Stimulated activated CD4-positive, alpha-beta T cell treated with anti-CD3 and anti-CD28 coated beads, Interleukin-15, amount 100 ng/mL, for 1 hour (primary cell): Measurements from ENCODE around the gene SRGAP1.
"Not testable (repeated sequence)": the region's sequence is repeated elsewhere in the genome, so short reads cannot be mapped to it uniquely, and the experiment has no call there.

ENCODE experiments used
- DNase-seq, 2 donors: peaks; one replicate each; pipeline ENCODE4 v3.0.0-alpha.2; 2020; ENCODE audit warnings: low read depth in 1 of 2, low spot score in 1 of 2

SRGAP1 gene

GRCh38 chr12:64154677-64155076 is 310.2 kb downstream of the SRGAP1 start:
- no peak for DNase-seq

- no peak for DNase-seq
These were observed 312.6 kb downstream of the SRGAP1 start for GRCh38 chr12:64157110-64157509.

- no peak for DNase-seq
These were observed 315.7 kb downstream of the SRGAP1 start for GRCh38 chr12:64160021-64160710.

- DNase-seq = no peak
These were observed 316.2 kb downstream of the SRGAP1 start for GRCh38 chr12:64160711-64161060.

GRCh38 chr12:64166606-64167005 is 322.1 kb downstream of the SRGAP1 start:
- DNase-seq = not testable (repeated sequence)

GRCh38 chr12:64167041-64167440 is 322.5 kb downstream of the SRGAP1 start:
- DNase-seq = not testable (repeated sequence)

- no peak for DNase-seq
These were observed 325.5 kb downstream of the SRGAP1 start for GRCh38 chr12:64170024-64170423.

- no peak for DNase-seq
These were observed 326.2 kb downstream of the SRGAP1 start for GRCh38 chr12:64170730-64171129.

GRCh38 chr12:64171715-64172114 is 327.2 kb downstream of the SRGAP1 start:
- DNase-seq = no peak

- no peak for DNase-seq
These were observed 327.9 kb downstream of the SRGAP1 start for GRCh38 chr12:64172143-64172970.

GRCh38 chr12:64173456-64173855 is 329.0 kb downstream of the SRGAP1 start:
- DNase-seq = no peak

GRCh38 chr12:64175254-64175945 is 330.9 kb downstream of the SRGAP1 start:
- no peak for DNase-seq

GRCh38 chr12:64177001-64177400 is 332.5 kb downstream of the SRGAP1 start:
- DNase-seq = no peak

GRCh38 chr12:64178122-64178521 is 333.6 kb downstream of the SRGAP1 start:
- no peak for DNase-seq

- no peak for DNase-seq
These were observed 336.5 kb downstream of the SRGAP1 start for GRCh38 chr12:64180951-64181350.

GRCh38 chr12:64181430-64182291 is 337.2 kb downstream of the SRGAP1 start:
- DNase-seq = no peak

- DNase-seq = no peak
These were observed 339.7 kb downstream of the SRGAP1 start for GRCh38 chr12:64184216-64184615.

GRCh38 chr12:64186789-64187188 is 342.3 kb downstream of the SRGAP1 start:
- DNase-seq = no peak

- DNase-seq = no peak
These were observed 342.9 kb downstream of the SRGAP1 start for GRCh38 chr12:64187370-64187769.

GRCh38 chr12:64187794-64188193 is 343.3 kb downstream of the SRGAP1 start:
- DNase-seq = no peak

GRCh38 chr12:64189530-64189929 is 345.0 kb downstream of the SRGAP1 start:
- DNase-seq = no peak
